Natural killer cell (primary cell): Measurements from ENCODE around the gene SLC4A7. TPM values are rescaled to one million over a fixed set of nuclear protein-coding genes. Genes with fewer than 3 reads are reported as not detected.

ENCODE experiments used
- ATAC-seq, 3 donors: fragments of 150-1000 bp in 2 of 3; fragments of 200-7000 bp in 1 of 3; cut with Tn5 transposase; 1 replicate in 1 of 3; 2 replicates in 2 of 3; pipeline ENCODE4 v1.10.0; 2021; ENCODE audit warnings: mild to moderate bottlenecking in 2 of 3, moderate library complexity in 2 of 3
- DNase-seq, 2 donors: peaks; one replicate each; pipeline versions ENCODE4 v3.0.0 to v3.0.0-alpha.2; 2013 to 2021; ENCODE audit warnings: mixed read lengths in 1 of 2
- H3K27ac ChIP-seq: one replicate; pipeline ENCODE4 v1.5.1; 2013; ENCODE audit warnings: mild to moderate bottlenecking, low read length
- H3K27me3 ChIP-seq: one replicate; pipeline ENCODE4 v1.6.1; 2013; ENCODE audit warnings: low read length; ENCODE audit not compliant: control insufficient read depth, insufficient read depth
- H3K36me3 ChIP-seq: one replicate; pipeline ENCODE4 v1.6.1; 2013; ENCODE audit warnings: low read length; ENCODE audit not compliant: control insufficient read depth, insufficient read depth
- H3K4me1 ChIP-seq: one replicate; pipeline ENCODE4 v1.6.1; 2013; ENCODE audit warnings: low read length; ENCODE audit not compliant: control insufficient read depth, insufficient read depth
- H3K4me3 ChIP-seq: one replicate; pipeline ENCODE4 v1.5.1; 2013; ENCODE audit warnings: low read length
- H3K9me3 ChIP-seq: one replicate; pipeline ENCODE4 v1.6.1; 2013; ENCODE audit warnings: low read length; ENCODE audit not compliant: control insufficient read depth, insufficient read depth
- H3K27ac Mint-ChIP-seq, 2 donors: one replicate each; pipeline ENCODE4 v1.8.0; 2022; ENCODE audit warnings: mild to moderate bottlenecking in 2 of 2, mixed read lengths in 2 of 2, moderate library complexity in 1 of 2
- H3K27me3 Mint-ChIP-seq, 2 donors: one replicate each; pipeline ENCODE4 v1.8.0; 2022; ENCODE audit warnings: low read depth in 2 of 2, mixed read lengths in 2 of 2
- H3K36me3 Mint-ChIP-seq: one replicate; pipeline ENCODE4 v1.8.0; 2022; ENCODE audit warnings: mixed read lengths
- H3K4me1 Mint-ChIP-seq, 2 donors: one replicate each; pipeline ENCODE4 v1.8.0; 2022; ENCODE audit warnings: mixed read lengths in 2 of 2
- H3K4me3 Mint-ChIP-seq: one replicate; pipeline ENCODE4 v1.8.0; 2022; ENCODE audit warnings: mild to moderate bottlenecking, moderate library complexity, mixed read lengths
- H3K9me3 Mint-ChIP-seq, 2 donors: one replicate each; pipeline ENCODE4 v1.8.0; 2022; ENCODE audit warnings: mixed read lengths in 2 of 2
- WGBS: methylation state at CpG from one replicate; pipeline ENCODE4 v1.1.7; 2013; ENCODE audit warnings: missing lambda C conversion rate; ENCODE audit not compliant: insufficient coverage; 5-methylcytosine and 5-hydroxymethylcytosine counted together
- intact Hi-C: fragments of 100-400 bp; cut with micrococcal nuclease; formaldehyde crosslinking; loops from one replicate; pipeline ENCODE4 v1.14.2; 2022
- total RNA-seq, 4 donors: library from RNA; stranded (reverse); fragments of 120-200 nt in 1 of 4; gene quantifications; one replicate each; pipeline versions ENCODE4 v1.2.3 to v1.2.4, GENCODE V29; 2013 to 2022
- TF ChIP-seq, protein P1 (sequence below): fragments of 200-600 bp; IDR thresholded peaks from one replicate; pipeline ENCODE4 v1.8.0; 2022; ENCODE audit warnings: antibody characterized with exemption

The SLC4A7 gene
- total RNA-seq, 3 donors from 2014 or later (not counting 1 experiment from before 2014, with no cell fraction given): 36.4 to 48.0 (median 41.3) TPM

DNA sequence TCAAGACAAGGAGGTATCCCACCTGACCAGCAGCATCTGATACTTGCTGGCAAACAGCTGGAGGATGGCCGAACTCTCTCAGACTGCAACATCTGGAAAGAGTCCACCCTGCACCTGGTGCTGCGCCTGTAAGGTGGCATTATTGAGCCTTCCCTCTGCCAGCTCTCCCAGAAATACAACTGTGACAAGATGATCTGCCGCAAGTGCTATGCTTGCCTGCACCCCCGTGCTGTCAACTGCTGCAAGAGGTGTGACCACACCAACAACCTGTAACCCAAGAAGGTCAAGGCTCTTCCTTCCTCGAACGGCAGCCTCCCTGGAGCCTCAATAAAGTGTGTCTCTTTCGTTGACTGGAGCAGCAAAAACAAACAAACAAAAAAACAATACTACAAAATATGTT is 2.2 kb upstream of the SLC4A7 start:
- H3K36me3 Mint-ChIP-seq: no peaks in the 10 kb centered on the region
- Histone ChIP-seq H3K4me1 (peaks cover 32% of the 10 kb centered on the region), H3K36me3 (no peaks in the 10 kb centered on the region), H3K27me3 (no peaks in the 10 kb centered on the region), H3K9me3 (no peaks in the 10 kb centered on the region), H3K27ac (no peak overlapping the region), H3K4me3 (no peak overlapping the region)
- DNase-seq (peak in 1 of 2 donors; percentile 32), ATAC-seq (no peak)
- H3K27me3 Mint-ChIP-seq: no peaks in the 10 kb centered on the region
- intact Hi-C loops: loop anchor here (10.0 kb wide), 1 partner anchor 148 kb away; no protein-coding TSS in a partner anchor
- peaks cover 15 to 18% of the 10 kb centered on the region in 2 donors for H3K4me1 Mint-ChIP-seq
- H3K27ac Mint-ChIP-seq: peak overlapping the region; percentile 13 to 61
- no peaks in the 10 kb centered on the region for H3K9me3 Mint-ChIP-seq
- WGBS: 51% methylated on average over 6 of the region's 7 CpGs
- TF ChIP-seq, protein P1, sequence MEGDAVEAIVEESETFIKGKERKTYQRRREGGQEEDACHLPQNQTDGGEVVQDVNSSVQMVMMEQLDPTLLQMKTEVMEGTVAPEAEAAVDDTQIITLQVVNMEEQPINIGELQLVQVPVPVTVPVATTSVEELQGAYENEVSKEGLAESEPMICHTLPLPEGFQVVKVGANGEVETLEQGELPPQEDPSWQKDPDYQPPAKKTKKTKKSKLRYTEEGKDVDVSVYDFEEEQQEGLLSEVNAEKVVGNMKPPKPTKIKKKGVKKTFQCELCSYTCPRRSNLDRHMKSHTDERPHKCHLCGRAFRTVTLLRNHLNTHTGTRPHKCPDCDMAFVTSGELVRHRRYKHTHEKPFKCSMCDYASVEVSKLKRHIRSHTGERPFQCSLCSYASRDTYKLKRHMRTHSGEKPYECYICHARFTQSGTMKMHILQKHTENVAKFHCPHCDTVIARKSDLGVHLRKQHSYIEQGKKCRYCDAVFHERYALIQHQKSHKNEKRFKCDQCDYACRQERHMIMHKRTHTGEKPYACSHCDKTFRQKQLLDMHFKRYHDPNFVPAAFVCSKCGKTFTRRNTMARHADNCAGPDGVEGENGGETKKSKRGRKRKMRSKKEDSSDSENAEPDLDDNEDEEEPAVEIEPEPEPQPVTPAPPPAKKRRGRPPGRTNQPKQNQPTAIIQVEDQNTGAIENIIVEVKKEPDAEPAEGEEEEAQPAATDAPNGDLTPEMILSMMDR: no peak
- H3K4me3 Mint-ChIP-seq: peak overlapping the region; percentile 82

DNA sequence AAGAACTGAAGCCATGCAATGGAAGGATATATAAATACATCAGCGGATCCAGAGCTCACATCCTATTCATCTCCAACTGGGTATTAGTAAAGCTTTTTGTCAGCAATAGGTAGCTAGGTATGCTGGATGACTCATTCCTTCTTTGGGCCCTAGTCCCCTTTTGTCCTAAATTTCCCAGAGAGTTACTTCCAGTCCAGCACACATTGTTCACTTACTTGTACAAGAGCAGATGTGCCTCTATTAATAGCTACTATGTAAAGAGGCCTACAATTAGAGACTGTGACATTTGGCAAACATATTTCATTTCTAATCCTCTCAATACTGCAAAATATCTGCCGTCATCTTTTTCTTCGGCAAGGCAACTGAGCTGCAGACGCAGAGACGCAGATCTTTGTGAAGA is 1.7 kb upstream of the SLC4A7 start:
- peaks cover 19 to 22% of the 10 kb centered on the region in 2 donors for H3K4me1 Mint-ChIP-seq
- 98% methylated on average over 5 of the region's 5 CpGs for WGBS
- no peaks in the 10 kb centered on the region for H3K27me3 Mint-ChIP-seq
- intact Hi-C loops: loop anchor here (10.0 kb wide), 1 partner anchor 149 kb away; no protein-coding TSS in a partner anchor
- no peaks in the 10 kb centered on the region for H3K27me3 ChIP-seq
- H3K36me3 ChIP-seq: no peaks in the 10 kb centered on the region
- no peak overlapping the region for H3K4me3 ChIP-seq
- TF ChIP-seq, protein P1: no peak
- ATAC-seq (no peak), DNase-seq (no peak)
- no peaks in the 10 kb centered on the region for H3K9me3 ChIP-seq
- peak overlapping the region; percentile 13 to 61 for H3K27ac Mint-ChIP-seq
- H3K4me1 ChIP-seq: peaks cover 32% of the 10 kb centered on the region
- peak overlapping the region; percentile 56 for H3K4me3 Mint-ChIP-seq
- no peaks in the 10 kb centered on the region for H3K36me3 Mint-ChIP-seq
- H3K9me3 Mint-ChIP-seq: no peaks in the 10 kb centered on the region
- no peak overlapping the region for H3K27ac ChIP-seq

DNA sequence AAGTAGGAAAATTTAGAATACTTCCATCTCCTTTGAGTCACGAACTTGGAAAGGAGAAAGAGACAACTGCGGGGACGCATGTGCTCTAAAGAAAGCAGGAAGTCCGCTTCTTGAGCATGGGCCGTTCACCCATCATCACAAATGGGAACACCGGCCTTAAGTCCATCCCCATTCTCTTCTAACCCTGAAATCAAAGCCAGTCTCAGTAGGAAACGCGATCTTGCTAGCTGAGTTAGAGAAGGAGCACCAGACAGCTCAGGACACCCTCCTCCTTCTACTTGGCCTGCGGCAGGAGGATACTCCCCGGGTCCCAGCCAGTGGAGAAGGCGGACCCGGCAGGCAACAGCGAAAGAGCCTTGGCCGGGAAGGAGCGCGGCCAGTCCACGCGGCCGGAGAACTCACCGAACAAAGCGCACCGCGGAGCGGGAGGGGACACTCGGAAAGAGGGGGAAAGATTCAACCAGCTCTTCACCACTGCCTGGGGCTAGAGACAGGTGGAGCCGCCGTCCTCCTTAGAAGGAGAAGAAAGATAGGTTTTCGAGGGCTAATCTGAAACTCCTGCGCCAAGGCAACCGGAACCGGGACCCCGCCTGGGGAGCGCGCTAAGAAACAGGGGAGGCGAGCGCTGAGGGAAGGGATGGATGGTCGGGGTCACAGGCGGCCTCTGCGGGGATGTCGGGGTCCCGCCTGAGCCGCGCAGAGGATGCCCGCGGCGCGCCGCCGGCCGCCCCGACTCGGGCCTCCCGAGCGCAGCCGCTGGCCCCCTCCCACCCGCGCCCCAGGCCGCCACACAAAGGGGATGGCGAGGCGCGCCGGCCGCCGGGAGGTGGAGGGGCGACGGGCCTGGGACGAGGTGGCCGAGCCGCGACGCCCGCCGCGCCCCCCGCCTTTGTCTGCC is 818 bp downstream of the SLC4A7 start:
- peak; percentile 27 to 63 for DNase-seq
- no peaks in the 10 kb centered on the region for H3K27me3 Mint-ChIP-seq
- H3K4me3 Mint-ChIP-seq: peak overlapping the region; percentile 100
- H3K9me3 ChIP-seq: no peaks in the 10 kb centered on the region
- ATAC-seq: peak in 2 of 3 donors; percentile 0
- peak overlapping the region; percentile 93 to 96 for H3K27ac Mint-ChIP-seq
- TF ChIP-seq, protein P1: no peak
- peak overlapping the region; percentile 87 for H3K4me3 ChIP-seq
- intact Hi-C loops: loop anchor here (5.0 to 10.0 kb wide), 4 partner anchors 116 to 864 kb away; partner anchors contain the start of genes AZI2, NEK10 and ZCWPW2
- H3K4me1 ChIP-seq: peaks cover 45% of the 10 kb centered on the region
- no peaks in the 10 kb centered on the region for H3K9me3 Mint-ChIP-seq
- under 1% methylated on average over 74 of the region's 75 CpGs for WGBS
- peaks cover 37 to 40% of the 10 kb centered on the region in 2 donors for H3K4me1 Mint-ChIP-seq
- peak overlapping the region; percentile 71 for H3K27ac ChIP-seq
- no peaks in the 10 kb centered on the region for H3K36me3 Mint-ChIP-seq
- no peaks in the 10 kb centered on the region for H3K36me3 ChIP-seq
- no peaks in the 10 kb centered on the region for H3K27me3 ChIP-seq
